Measurements from ENCODE around the gene KRT7.

GRCh38 chr12:52248541-52249461 is 15.8 kb downstream of the KRT7 start:
- no peak for TF ChIP-seq POLR2A (IDR thresholded peaks at IDR 0.05; ENCODE audit: low read depth, low read length)
- no peak for TF ChIP-seq POLR2AphosphoS5 (IDR thresholded peaks at IDR 0.05; ENCODE audit: low read depth, low read length)
- TF ChIP-seq TAF1 (IDR thresholded peaks at IDR 0.05; ENCODE audit: low read depth, low read length) = no peak
